ENCODE results near the gene CTAG2. TPM values are rescaled to one million over a fixed set of nuclear protein-coding genes. Genes with fewer than 3 reads are reported as not detected.
"Not testable (repeated sequence)": the region's sequence is repeated elsewhere in the genome, so short reads cannot be mapped to it uniquely, and the experiment has no call there.

The CTAG2 gene
- total RNA-seq, 5 donors from 2014 or later (not counting 1 experiment from before 2014, with no cell fraction given): 3.4 TPM; not detected in 4

GRCh38 chrX:154611146-154611545, 42.2 kb downstream of the CTAG2 start:
- H3K4me3 Mint-ChIP-seq; POLR2A ChIA-PET; ATAC-seq (replicated peaks in 1 of 4); H3K4me1 ChIP-seq (ENCODE audit: control insufficient read depth in 1 of 2, extremely low read depth in 1 of 2, insufficient read depth in 2 of 2, low read length in 2 of 2); H3K27me3 Mint-ChIP-seq; H3K27me3 ChIP-seq (replicated peaks in 1 of 2; ENCODE audit: control insufficient read depth in 2 of 2, extremely low read depth in 1 of 2, insufficient read depth in 2 of 2, low read length in 1 of 2); H3K9me3 Mint-ChIP-seq; H3K27ac Mint-ChIP-seq; H3K9me3 ChIP-seq; H3K27ac ChIP-seq (ENCODE audit: low read length); DNase-seq; H3K36me3 Mint-ChIP-seq; H3K4me3 ChIP-seq (ENCODE audit: control insufficient read depth in 1 of 2, extremely low read depth in 1 of 2, low read length in 1 of 2); H3K36me3 ChIP-seq (ENCODE audit: control insufficient read depth in 2 of 2, extremely low read depth in 1 of 2, insufficient read depth in 1 of 2, low read length in 1 of 2); H3K4me1 Mint-ChIP-seq; CTCF ChIA-PET: not testable (repeated sequence)
- WGBS (ENCODE audit: insufficient coverage): no CpG with 5 or more reads among the region's 12 CpGs

GRCh38 chrX:154608823-154609222, 44.6 kb downstream of the CTAG2 start:
- H3K27me3 Mint-ChIP-seq; H3K9me3 ChIP-seq; POLR2A ChIA-PET; H3K36me3 ChIP-seq (ENCODE audit: control insufficient read depth in 2 of 2, extremely low read depth in 1 of 2, insufficient read depth in 1 of 2, low read length in 1 of 2); H3K36me3 Mint-ChIP-seq; ATAC-seq (replicated peaks in 1 of 4); H3K4me3 ChIP-seq (ENCODE audit: control insufficient read depth in 1 of 2, extremely low read depth in 1 of 2, low read length in 1 of 2); H3K27me3 ChIP-seq (replicated peaks in 1 of 2; ENCODE audit: control insufficient read depth in 2 of 2, extremely low read depth in 1 of 2, insufficient read depth in 2 of 2, low read length in 1 of 2); H3K4me1 ChIP-seq (ENCODE audit: control insufficient read depth in 1 of 2, extremely low read depth in 1 of 2, insufficient read depth in 2 of 2, low read length in 2 of 2); H3K4me3 Mint-ChIP-seq; DNase-seq; H3K27ac ChIP-seq (ENCODE audit: low read length); H3K9me3 Mint-ChIP-seq; CTCF ChIA-PET; H3K4me1 Mint-ChIP-seq; H3K27ac Mint-ChIP-seq: not testable (repeated sequence)
- 100% methylated on average over 2 of the region's 12 CpGs for WGBS (ENCODE audit: insufficient coverage)

- H3K4me1 ChIP-seq (ENCODE audit: control insufficient read depth in 1 of 2, extremely low read depth in 1 of 2, insufficient read depth in 2 of 2, low read length in 2 of 2); H3K4me1 Mint-ChIP-seq; POLR2A ChIA-PET; H3K4me3 ChIP-seq (ENCODE audit: control insufficient read depth in 1 of 2, extremely low read depth in 1 of 2, low read length in 1 of 2); H3K9me3 Mint-ChIP-seq; H3K27me3 Mint-ChIP-seq; H3K9me3 ChIP-seq; H3K27me3 ChIP-seq (replicated peaks in 1 of 2; ENCODE audit: control insufficient read depth in 2 of 2, extremely low read depth in 1 of 2, insufficient read depth in 2 of 2, low read length in 1 of 2); H3K4me3 Mint-ChIP-seq; DNase-seq; H3K27ac ChIP-seq (ENCODE audit: low read length); H3K36me3 Mint-ChIP-seq; H3K36me3 ChIP-seq (ENCODE audit: control insufficient read depth in 2 of 2, extremely low read depth in 1 of 2, insufficient read depth in 1 of 2, low read length in 1 of 2); H3K27ac Mint-ChIP-seq; CTCF ChIA-PET; ATAC-seq (replicated peaks in 1 of 4): not testable (repeated sequence)
- no CpG with 5 or more reads among the region's 11 CpGs for WGBS (ENCODE audit: insufficient coverage)
Measured at GRCh38 chrX:154607976-154608375, 45.4 kb downstream of the CTAG2 start.

DNA sequence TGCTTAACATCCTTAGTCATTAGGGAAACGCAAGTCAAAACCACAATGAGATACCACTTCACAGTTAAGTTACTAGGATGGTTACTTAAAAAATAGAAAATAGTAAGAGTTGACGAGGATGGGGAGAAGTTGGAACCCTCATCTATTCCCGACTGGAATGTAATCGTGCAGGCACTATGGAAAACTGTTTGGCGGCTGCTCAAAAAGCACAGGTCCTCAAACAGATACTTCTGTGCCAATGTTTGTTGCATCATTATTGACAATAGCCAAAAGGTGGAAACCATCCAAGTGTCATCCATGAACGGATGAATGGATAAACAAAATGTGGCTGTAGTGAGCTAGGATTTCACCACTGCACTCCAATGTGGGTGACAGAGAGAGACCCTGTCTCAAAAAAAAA, 46.0 kb downstream of the CTAG2 start:
- ChIA-PET POLR2A (no interaction called here), CTCF (no interaction called here)
- WGBS (ENCODE audit: insufficient coverage): no CpG with 5 or more reads among the region's 6 CpGs

DNA sequence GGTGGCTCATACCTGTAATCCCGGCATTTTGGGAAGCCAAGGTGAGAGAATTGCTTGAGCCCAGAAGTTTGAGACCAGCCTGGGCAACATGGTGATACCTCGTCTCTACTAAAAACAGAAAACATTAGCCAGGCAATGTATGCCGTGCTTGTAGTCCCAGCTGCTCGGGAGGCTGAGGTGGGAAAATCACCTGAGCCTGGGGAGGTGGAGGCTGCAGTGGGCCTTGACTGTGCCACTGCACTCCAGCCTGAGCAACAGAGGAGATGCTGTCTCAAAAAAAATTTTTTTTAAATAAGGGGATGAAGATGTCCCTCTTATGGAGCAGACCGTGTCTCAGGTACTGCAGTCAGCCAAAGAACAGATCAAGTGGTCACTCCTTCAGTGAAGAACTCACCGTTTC, 47.8 kb downstream of the CTAG2 start:
- Mint-ChIP-seq H3K4me3 (no peak overlapping the region), H3K9me3 (no peaks in the 10 kb centered on the region), H3K36me3 (no peaks in the 10 kb centered on the region), H3K4me1 (peaks cover 3 to 6% (median 4%) of the 10 kb centered on the region in 3 donors), H3K27ac (no peak overlapping the region), H3K27me3 (peaks cover 0 to 3% of the 10 kb centered on the region in 2 donors)
- DNase-seq (no peak), ATAC-seq (replicated peaks in 1 of 4) (no peak)
- ChIA-PET CTCF (no interaction called here), POLR2A (no interaction called here)
- Histone ChIP-seq H3K36me3 (ENCODE audit: control insufficient read depth in 2 of 2, extremely low read depth in 1 of 2, insufficient read depth in 1 of 2, low read length in 1 of 2) (no peaks in the 10 kb centered on the region), H3K9me3 (no peaks in the 10 kb centered on the region), H3K27ac (ENCODE audit: low read length) (no peak overlapping the region), H3K27me3 (replicated peaks in 1 of 2; ENCODE audit: control insufficient read depth in 2 of 2, extremely low read depth in 1 of 2, insufficient read depth in 2 of 2, low read length in 1 of 2) (peaks cover 0 to 7% of the 10 kb centered on the region in 2 experiments), H3K4me3 (ENCODE audit: control insufficient read depth in 1 of 2, extremely low read depth in 1 of 2, low read length in 1 of 2) (no peak overlapping the region), H3K4me1 (ENCODE audit: control insufficient read depth in 1 of 2, extremely low read depth in 1 of 2, insufficient read depth in 2 of 2, low read length in 2 of 2) (no peaks in the 10 kb centered on the region)
- WGBS (ENCODE audit: insufficient coverage): no CpG with 5 or more reads among the region's 6 CpGs

More for the DNA sequence above, 46.0 kb downstream of the CTAG2 start:
- no peak overlapping the region for H3K4me3 Mint-ChIP-seq
- no peak overlapping the region for H3K4me3 ChIP-seq (ENCODE audit: control insufficient read depth in 1 of 2, extremely low read depth in 1 of 2, low read length in 1 of 2)
- H3K36me3 ChIP-seq (ENCODE audit: control insufficient read depth in 2 of 2, extremely low read depth in 1 of 2, insufficient read depth in 1 of 2, low read length in 1 of 2): no peaks in the 10 kb centered on the region
- no peaks in the 10 kb centered on the region for H3K9me3 Mint-ChIP-seq
- H3K27ac ChIP-seq (ENCODE audit: low read length): no peak overlapping the region
- no peaks in the 10 kb centered on the region for H3K4me1 ChIP-seq (ENCODE audit: control insufficient read depth in 1 of 2, extremely low read depth in 1 of 2, insufficient read depth in 2 of 2, low read length in 2 of 2)
- H3K36me3 Mint-ChIP-seq: no peaks in the 10 kb centered on the region
- peaks cover 3 to 6% (median 4%) of the 10 kb centered on the region in 3 donors for H3K4me1 Mint-ChIP-seq
- ATAC-seq (replicated peaks in 1 of 4) (no peak), DNase-seq (no peak)
- no peak overlapping the region for H3K27ac Mint-ChIP-seq
- H3K27me3 ChIP-seq (replicated peaks in 1 of 2; ENCODE audit: control insufficient read depth in 2 of 2, extremely low read depth in 1 of 2, insufficient read depth in 2 of 2, low read length in 1 of 2): peaks cover 0 to under 1% of the 10 kb centered on the region in 2 experiments
- H3K27me3 Mint-ChIP-seq: peaks cover 0 to 3% of the 10 kb centered on the region in 2 donors
- no peaks in the 10 kb centered on the region for H3K9me3 ChIP-seq

DNA sequence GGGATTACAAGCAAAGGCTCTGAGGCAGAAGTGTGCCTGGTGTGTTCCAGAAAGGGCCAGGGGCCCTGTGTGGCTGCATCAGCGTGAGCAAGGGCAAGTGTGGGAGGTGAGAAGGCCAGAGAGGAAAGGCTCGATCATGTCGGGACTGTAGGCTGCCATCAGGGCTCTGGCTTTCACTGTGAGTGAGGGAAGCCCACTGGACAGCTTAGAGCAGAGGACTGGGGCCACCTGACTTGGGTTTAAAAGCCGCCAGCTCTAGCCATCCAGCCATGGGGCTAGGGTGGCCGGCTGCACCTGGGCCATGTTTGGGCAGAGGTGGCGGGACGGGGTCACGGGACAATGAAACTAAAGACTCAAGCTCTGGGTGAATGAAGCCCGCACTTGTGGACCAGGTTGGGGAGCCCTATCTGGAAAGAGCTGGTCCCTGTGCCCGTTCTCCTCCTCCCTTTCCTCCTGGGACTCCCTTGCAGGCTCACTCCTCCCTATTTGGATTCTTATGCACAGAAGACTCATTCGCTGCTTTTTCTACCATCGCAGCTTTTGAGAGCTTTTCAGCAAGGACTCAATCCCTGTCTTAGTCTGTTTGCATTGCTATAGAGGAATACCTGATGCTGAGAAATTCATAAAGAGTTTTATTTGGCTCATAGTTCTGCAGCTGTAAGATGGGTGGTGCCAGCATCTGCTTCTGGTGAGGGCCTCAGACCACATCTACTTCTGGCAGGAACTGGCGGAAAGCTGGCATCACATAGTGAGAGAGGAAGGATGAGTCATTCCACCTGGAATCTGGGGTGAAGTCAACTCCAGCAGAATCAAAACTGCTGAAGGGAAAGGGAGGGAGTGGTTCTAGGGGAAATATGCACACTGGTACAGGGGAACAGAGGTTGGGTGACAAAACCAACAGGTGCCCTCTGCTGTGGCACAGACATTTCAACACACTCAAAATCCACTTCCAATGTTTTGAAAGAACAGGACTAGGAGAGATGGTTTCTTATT, 49.6 kb downstream of the CTAG2 start:
- 90% methylated on average over 6 of the region's 13 CpGs for WGBS (ENCODE audit: insufficient coverage)
- ATAC-seq (replicated peaks in 1 of 4) (no peak), DNase-seq (no peak)
- POLR2A ChIA-PET: no interaction called here
- H3K4me3 Mint-ChIP-seq: no peak overlapping the region
- Histone ChIP-seq H3K36me3 (ENCODE audit: control insufficient read depth in 2 of 2, extremely low read depth in 1 of 2, insufficient read depth in 1 of 2, low read length in 1 of 2) (no peaks in the 10 kb centered on the region), H3K4me1 (ENCODE audit: control insufficient read depth in 1 of 2, extremely low read depth in 1 of 2, insufficient read depth in 2 of 2, low read length in 2 of 2) (no peaks in the 10 kb centered on the region), H3K4me3 (ENCODE audit: control insufficient read depth in 1 of 2, extremely low read depth in 1 of 2, low read length in 1 of 2) (no peak overlapping the region), H3K9me3 (no peaks in the 10 kb centered on the region), H3K27ac (ENCODE audit: low read length) (no peak overlapping the region), H3K27me3 (replicated peaks in 1 of 2; ENCODE audit: control insufficient read depth in 2 of 2, extremely low read depth in 1 of 2, insufficient read depth in 2 of 2, low read length in 1 of 2) (peaks cover 0 to 7% of the 10 kb centered on the region in 2 experiments)
- CTCF ChIA-PET: no interaction called here
- no peaks in the 10 kb centered on the region for H3K9me3 Mint-ChIP-seq
- H3K27me3 Mint-ChIP-seq: peaks cover 0 to 6% of the 10 kb centered on the region in 2 donors
- H3K4me1 Mint-ChIP-seq: peaks cover 3 to 10% (median 6%) of the 10 kb centered on the region in 3 donors
- no peaks in the 10 kb centered on the region for H3K36me3 Mint-ChIP-seq
- no peak overlapping the region for H3K27ac Mint-ChIP-seq
